ENCODE results near the gene MAP2K5. TPM values are rescaled to one million over a fixed set of nuclear protein-coding genes. Genes with fewer than 3 reads are reported as not detected.

Gene MAP2K5
- total and polyA plus RNA-seq, 2 experiments from 2014 or later = 12.4 to 13.7 TPM

DNA sequence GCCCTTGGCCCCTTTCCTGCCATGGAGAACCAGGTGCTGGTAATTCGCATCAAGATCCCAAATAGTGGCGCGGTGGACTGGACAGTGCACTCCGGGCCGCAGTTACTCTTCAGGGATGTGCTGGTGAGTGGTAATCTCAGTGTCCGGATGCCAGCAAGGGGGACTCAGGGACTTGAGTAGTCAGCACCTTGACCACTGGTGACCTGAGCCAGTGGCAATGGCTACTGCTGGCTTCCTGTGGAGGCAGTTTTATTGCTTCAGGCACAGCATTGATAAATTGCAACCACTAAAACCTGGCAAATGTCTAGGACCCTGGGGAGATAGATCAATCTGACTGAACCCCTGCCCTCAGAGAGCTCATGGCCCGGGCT lies 830 bp downstream of the MAP2K5 start:
- Histone ChIP-seq H3K4me3 (peak overlapping the region; percentile 59), H3K79me2 (peaks cover 21% of the 10 kb centered on the region), H3K4me1 (ENCODE audit: insufficient read depth) (peaks cover 7% of the 10 kb centered on the region), H3K9me2 (replicated peaks; ENCODE audit: insufficient read depth) (no peaks in the 10 kb centered on the region), H3K27ac (peak overlapping the region; percentile 84), H3K27me3 (no peaks in the 10 kb centered on the region), H2AFZ (peak overlapping the region; percentile 93), H3K4me2 (peak overlapping the region; percentile 96), H3K9me3 (ENCODE audit: low read depth) (no peaks in the 10 kb centered on the region), H3K36me3 (replicated peaks; ENCODE audit: insufficient read depth, low read depth) (no peaks in the 10 kb centered on the region), H4K20me1 (ENCODE audit: insufficient read depth, poor library complexity, severe bottlenecking) (no peaks in the 10 kb centered on the region)
- 72% methylated on average over 7 of the region's 7 CpGs for WGBS (ENCODE audit: low lambda C conversion rate, missing lambda C conversion rate)
- TF ChIP-seq EZH2 (IDR thresholded peaks at IDR 0.05; ENCODE audit: borderline replicate concordance) (no peak), EZH2phosphoT487 (IDR thresholded peaks at IDR 0.05; ENCODE audit: low read depth, severe bottlenecking, unreplicated experiment) (no peak)
- TF ChIP-seq, protein P1, sequence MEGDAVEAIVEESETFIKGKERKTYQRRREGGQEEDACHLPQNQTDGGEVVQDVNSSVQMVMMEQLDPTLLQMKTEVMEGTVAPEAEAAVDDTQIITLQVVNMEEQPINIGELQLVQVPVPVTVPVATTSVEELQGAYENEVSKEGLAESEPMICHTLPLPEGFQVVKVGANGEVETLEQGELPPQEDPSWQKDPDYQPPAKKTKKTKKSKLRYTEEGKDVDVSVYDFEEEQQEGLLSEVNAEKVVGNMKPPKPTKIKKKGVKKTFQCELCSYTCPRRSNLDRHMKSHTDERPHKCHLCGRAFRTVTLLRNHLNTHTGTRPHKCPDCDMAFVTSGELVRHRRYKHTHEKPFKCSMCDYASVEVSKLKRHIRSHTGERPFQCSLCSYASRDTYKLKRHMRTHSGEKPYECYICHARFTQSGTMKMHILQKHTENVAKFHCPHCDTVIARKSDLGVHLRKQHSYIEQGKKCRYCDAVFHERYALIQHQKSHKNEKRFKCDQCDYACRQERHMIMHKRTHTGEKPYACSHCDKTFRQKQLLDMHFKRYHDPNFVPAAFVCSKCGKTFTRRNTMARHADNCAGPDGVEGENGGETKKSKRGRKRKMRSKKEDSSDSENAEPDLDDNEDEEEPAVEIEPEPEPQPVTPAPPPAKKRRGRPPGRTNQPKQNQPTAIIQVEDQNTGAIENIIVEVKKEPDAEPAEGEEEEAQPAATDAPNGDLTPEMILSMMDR (IDR thresholded peaks at IDR 0.05; ENCODE audit: poor library complexity) = no peak
- DNase-seq (ENCODE audit: low spot score) = peak; percentile 19

DNA sequence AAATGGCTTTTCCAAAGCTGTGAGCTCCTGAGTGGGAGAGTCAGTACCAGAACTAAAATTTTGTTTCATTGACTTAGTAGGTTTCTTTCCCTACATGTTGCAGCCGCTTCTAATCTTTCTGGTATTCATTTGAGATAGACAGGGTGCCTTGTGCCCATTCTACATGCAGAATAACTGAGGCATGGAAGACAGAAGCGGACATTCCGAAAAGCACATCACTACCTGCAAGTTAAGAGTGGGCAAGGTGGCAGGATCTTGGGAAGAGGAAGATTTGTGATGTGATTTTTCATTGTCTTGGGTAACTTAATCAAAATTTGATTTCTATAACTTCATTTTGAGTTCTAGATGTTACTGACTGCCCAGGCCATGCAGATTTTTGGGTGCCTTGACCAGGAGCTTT lies 2.0 kb downstream of the MAP2K5 start:
- Histone ChIP-seq H3K36me3 (replicated peaks; ENCODE audit: insufficient read depth, low read depth) (no peaks in the 10 kb centered on the region), H3K9me2 (replicated peaks; ENCODE audit: insufficient read depth) (no peaks in the 10 kb centered on the region), H2AFZ (no peak overlapping the region), H3K27me3 (no peaks in the 10 kb centered on the region), H3K4me2 (no peak overlapping the region), H3K27ac (no peak overlapping the region), H3K79me2 (peaks cover 21% of the 10 kb centered on the region), H3K9me3 (ENCODE audit: low read depth) (no peaks in the 10 kb centered on the region), H4K20me1 (ENCODE audit: insufficient read depth, poor library complexity, severe bottlenecking) (no peaks in the 10 kb centered on the region), H3K4me3 (no peak overlapping the region), H3K4me1 (ENCODE audit: insufficient read depth) (peaks cover 16% of the 10 kb centered on the region)
- TF ChIP-seq EZH2 (IDR thresholded peaks at IDR 0.05; ENCODE audit: borderline replicate concordance) (no peak), EZH2phosphoT487 (IDR thresholded peaks at IDR 0.05; ENCODE audit: low read depth, severe bottlenecking, unreplicated experiment) (no peak)
- TF ChIP-seq, protein P1 (IDR thresholded peaks at IDR 0.05; ENCODE audit: poor library complexity) = no peak
- DNase-seq (ENCODE audit: low spot score) = no peak
- WGBS (ENCODE audit: low lambda C conversion rate, missing lambda C conversion rate) = 99% methylated on average over 3 of the region's 3 CpGs

DNA sequence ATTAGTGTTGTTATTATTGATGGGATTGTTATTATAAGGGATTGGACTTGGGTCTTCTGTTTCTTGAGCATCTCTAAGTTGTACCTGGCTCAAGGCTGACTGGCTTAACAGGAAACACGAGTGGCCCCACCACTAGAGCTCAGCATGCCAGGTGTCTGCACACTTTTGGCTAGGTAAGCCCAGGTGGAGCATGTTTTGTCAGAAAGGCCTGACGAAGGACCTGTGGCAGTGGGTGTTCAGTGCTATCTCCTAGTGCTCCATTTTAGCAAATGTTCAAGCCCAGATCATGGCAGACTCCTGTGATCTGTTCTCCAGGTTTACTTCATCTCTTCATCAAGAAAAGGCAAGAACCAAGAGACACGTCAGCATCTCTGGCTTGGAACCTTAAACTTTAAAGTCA lies 3.4 kb downstream of the MAP2K5 start:
- no peaks in the 10 kb centered on the region for H3K27me3 ChIP-seq
- H3K4me2 ChIP-seq = no peak overlapping the region
- no peaks in the 10 kb centered on the region for H4K20me1 ChIP-seq (ENCODE audit: insufficient read depth, poor library complexity, severe bottlenecking)
- no peaks in the 10 kb centered on the region for H3K36me3 ChIP-seq (replicated peaks; ENCODE audit: insufficient read depth, low read depth)
- H3K9me3 ChIP-seq (ENCODE audit: low read depth) = no peaks in the 10 kb centered on the region
- H3K79me2 ChIP-seq = peaks cover 17% of the 10 kb centered on the region
- no peak overlapping the region for H2AFZ ChIP-seq
- 78% methylated on average over 3 of the region's 3 CpGs for WGBS (ENCODE audit: low lambda C conversion rate, missing lambda C conversion rate)
- H3K9me2 ChIP-seq (replicated peaks; ENCODE audit: insufficient read depth) = no peaks in the 10 kb centered on the region
- TF ChIP-seq, protein P1 (IDR thresholded peaks at IDR 0.05; ENCODE audit: poor library complexity) = no peak
- TF ChIP-seq EZH2phosphoT487 (IDR thresholded peaks at IDR 0.05; ENCODE audit: low read depth, severe bottlenecking, unreplicated experiment) (no peak), EZH2 (IDR thresholded peaks at IDR 0.05; ENCODE audit: borderline replicate concordance) (no peak)
- H3K27ac ChIP-seq = no peak overlapping the region
- DNase-seq (ENCODE audit: low spot score) = no peak
- peaks cover 18% of the 10 kb centered on the region for H3K4me1 ChIP-seq (ENCODE audit: insufficient read depth)
- no peak overlapping the region for H3K4me3 ChIP-seq

DNA sequence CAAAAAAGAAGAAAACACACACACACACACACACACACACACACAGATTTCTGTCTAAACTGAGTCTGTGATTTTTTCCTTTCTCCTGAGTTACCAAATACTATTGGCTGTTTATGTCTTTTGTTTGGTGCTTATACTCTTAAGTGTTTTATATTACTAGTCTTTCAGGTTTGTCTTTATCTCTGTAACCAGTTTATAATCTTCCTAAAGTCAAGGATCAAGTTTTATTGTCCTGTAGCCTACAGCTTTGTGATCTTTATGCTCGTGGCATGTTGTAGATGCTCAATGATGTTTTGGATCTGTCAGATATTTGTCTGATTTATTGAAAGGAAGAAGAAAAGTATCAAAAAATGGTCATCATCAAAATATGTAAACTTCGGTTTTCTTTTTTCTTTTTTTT lies 4.6 kb downstream of the MAP2K5 start:
- Histone ChIP-seq H4K20me1 (ENCODE audit: insufficient read depth, poor library complexity, severe bottlenecking) (no peaks in the 10 kb centered on the region), H3K4me1 (ENCODE audit: insufficient read depth) (peaks cover 18% of the 10 kb centered on the region), H3K9me3 (ENCODE audit: low read depth) (no peaks in the 10 kb centered on the region), H3K4me3 (no peak overlapping the region), H3K79me2 (peaks cover 17% of the 10 kb centered on the region), H3K27ac (no peak overlapping the region), H3K27me3 (no peaks in the 10 kb centered on the region), H3K9me2 (replicated peaks; ENCODE audit: insufficient read depth) (no peaks in the 10 kb centered on the region), H3K4me2 (no peak overlapping the region), H2AFZ (no peak overlapping the region), H3K36me3 (replicated peaks; ENCODE audit: insufficient read depth, low read depth) (no peaks in the 10 kb centered on the region)
- WGBS (ENCODE audit: low lambda C conversion rate, missing lambda C conversion rate) = 80% methylated on average over 2 of the region's 2 CpGs
- TF ChIP-seq, protein P1 (IDR thresholded peaks at IDR 0.05; ENCODE audit: poor library complexity) = no peak
- no peak for TF ChIP-seq EZH2 (IDR thresholded peaks at IDR 0.05; ENCODE audit: borderline replicate concordance)
- TF ChIP-seq EZH2phosphoT487 (IDR thresholded peaks at IDR 0.05; ENCODE audit: low read depth, severe bottlenecking, unreplicated experiment) = no peak
- no peak for DNase-seq (ENCODE audit: low spot score)
